Bronchial epithelial cell (primary cell): Measurements from ENCODE around the gene GALNT14. TPM values are rescaled to one million over a fixed set of nuclear protein-coding genes. Genes with fewer than 3 reads are reported as not detected.
A peak's percentile ranks its signal among the peaks of the same experiment; 100 is the strongest.

Experiments used
- DNase-seq: peaks from one replicate; pipeline ENCODE4 v3.0.0-alpha.2; 2010; ENCODE audit warnings: low read depth
- FAIRE-seq: peaks from 2 replicates; lab custom pipeline; 2011; peaks lifted over from hg19 to GRCh38; lab: Jason Lieb, UNC
- H3K27me3 ChIP-seq: 2 replicates; pipeline ENCODE4 v1.5.1; 2011; ENCODE audit warnings: low read length; ENCODE audit not compliant: control insufficient read depth, insufficient read depth
- H3K36me3 ChIP-seq: 2 replicates; pipeline ENCODE4 v1.5.1; 2011; ENCODE audit warnings: low read length; ENCODE audit not compliant: control insufficient read depth, insufficient read depth
- H3K4me3 ChIP-seq: 2 replicates; pipeline ENCODE4 v1.5.1; 2011; ENCODE audit warnings: mild to moderate bottlenecking, low read depth, low read length, control low read depth
- total RNA-seq: library from RNA; depleted of rRNA; stranded (reverse); fragments of >200 nt; gene quantifications from 2 replicates; pipeline ENCODE4 v1.2.1, GENCODE V29; 2014
- TF ChIP-seq, protein P1 (sequence below): IDR thresholded peaks from 2 replicates; pipeline ENCODE4 v1.5.1; 2011; ENCODE audit warnings: mild to moderate bottlenecking, moderate library complexity, low read length, control low read depth, inconsistent platforms; ENCODE audit not compliant: insufficient read depth, severe bottlenecking

Gene GALNT14
- total RNA-seq, 1 donor from 2014 or later, result 12.4 TPM

DNA sequence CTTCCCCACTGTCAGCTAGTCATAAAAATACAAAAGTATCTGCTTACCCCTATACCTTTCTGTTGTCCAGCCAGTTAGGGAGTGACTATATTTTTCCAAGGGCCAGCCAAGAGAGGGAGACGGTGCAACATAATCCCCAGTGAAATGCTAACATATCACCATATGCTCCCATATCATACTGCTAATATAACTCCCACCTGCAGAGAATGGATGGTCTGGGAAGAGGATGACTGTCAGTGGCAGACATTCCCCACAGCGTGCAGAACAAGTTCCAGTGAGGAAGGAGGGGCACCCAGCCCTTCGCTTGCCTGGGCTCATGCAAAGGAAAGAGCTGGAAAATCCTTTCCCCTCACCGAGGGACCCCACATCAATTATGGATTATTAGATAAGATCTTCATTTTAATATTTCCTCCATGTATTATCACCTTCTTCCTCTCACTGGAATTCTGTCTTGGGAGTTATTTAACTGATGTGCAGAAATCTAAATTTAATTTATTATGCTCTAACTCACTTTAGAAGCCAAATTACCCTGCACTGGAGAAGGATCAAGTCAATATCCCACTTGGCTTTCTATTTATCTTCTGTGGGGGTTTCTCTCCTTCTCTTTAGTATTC lies 135.6 kb downstream of the GALNT14 start:
- Histone ChIP-seq H3K36me3 (no peaks in the 10 kb centered on the region), H3K4me3 (no peak overlapping the region), H3K27me3 (no peaks in the 10 kb centered on the region)
- DNase-seq (no peak), FAIRE-seq (no peak)
- TF ChIP-seq, protein P1, sequence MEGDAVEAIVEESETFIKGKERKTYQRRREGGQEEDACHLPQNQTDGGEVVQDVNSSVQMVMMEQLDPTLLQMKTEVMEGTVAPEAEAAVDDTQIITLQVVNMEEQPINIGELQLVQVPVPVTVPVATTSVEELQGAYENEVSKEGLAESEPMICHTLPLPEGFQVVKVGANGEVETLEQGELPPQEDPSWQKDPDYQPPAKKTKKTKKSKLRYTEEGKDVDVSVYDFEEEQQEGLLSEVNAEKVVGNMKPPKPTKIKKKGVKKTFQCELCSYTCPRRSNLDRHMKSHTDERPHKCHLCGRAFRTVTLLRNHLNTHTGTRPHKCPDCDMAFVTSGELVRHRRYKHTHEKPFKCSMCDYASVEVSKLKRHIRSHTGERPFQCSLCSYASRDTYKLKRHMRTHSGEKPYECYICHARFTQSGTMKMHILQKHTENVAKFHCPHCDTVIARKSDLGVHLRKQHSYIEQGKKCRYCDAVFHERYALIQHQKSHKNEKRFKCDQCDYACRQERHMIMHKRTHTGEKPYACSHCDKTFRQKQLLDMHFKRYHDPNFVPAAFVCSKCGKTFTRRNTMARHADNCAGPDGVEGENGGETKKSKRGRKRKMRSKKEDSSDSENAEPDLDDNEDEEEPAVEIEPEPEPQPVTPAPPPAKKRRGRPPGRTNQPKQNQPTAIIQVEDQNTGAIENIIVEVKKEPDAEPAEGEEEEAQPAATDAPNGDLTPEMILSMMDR, result no peak

GRCh38 chr2:31000970-31001369 lies 137.3 kb downstream of the GALNT14 start:
- no peak for FAIRE-seq
- H3K27me3 ChIP-seq, result no peaks in the 10 kb centered on the region
- TF ChIP-seq, protein P1, result no peak
- H3K4me3 ChIP-seq, result no peak overlapping the region
- no peaks in the 10 kb centered on the region for H3K36me3 ChIP-seq
- DNase-seq, result no peak

DNA sequence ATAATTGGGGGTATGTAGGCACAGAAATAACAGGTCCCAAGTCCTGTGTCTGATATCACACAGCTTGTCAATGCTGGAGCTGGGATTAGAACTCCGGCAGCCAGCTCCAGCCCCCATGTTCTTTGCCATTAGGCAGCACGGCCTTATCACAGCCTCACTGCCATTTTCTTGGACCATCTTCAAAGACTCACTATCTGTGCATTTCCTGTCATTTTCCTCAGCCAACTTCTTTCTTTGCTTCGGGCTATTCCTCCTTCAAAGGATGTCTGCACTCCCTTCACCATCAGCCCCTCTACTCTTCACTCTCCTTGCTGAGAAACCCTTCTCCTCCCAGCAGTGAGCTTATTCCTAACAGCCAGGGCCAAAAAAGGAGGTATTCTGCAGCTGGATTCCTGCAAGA lies 139.6 kb downstream of the GALNT14 start:
- no peak for DNase-seq
- TF ChIP-seq, protein P1, result no peak
- no peak overlapping the region for H3K4me3 ChIP-seq
- FAIRE-seq, result peak; percentile 18
- H3K36me3 ChIP-seq, result no peaks in the 10 kb centered on the region
- no peaks in the 10 kb centered on the region for H3K27me3 ChIP-seq

GRCh38 chr2:30997979-30998378 lies 140.3 kb downstream of the GALNT14 start:
- no peak for DNase-seq
- no peaks in the 10 kb centered on the region for H3K36me3 ChIP-seq
- TF ChIP-seq, protein P1, result no peak
- no peak overlapping the region for H3K4me3 ChIP-seq
- no peak for FAIRE-seq
- H3K27me3 ChIP-seq, result no peaks in the 10 kb centered on the region

DNA sequence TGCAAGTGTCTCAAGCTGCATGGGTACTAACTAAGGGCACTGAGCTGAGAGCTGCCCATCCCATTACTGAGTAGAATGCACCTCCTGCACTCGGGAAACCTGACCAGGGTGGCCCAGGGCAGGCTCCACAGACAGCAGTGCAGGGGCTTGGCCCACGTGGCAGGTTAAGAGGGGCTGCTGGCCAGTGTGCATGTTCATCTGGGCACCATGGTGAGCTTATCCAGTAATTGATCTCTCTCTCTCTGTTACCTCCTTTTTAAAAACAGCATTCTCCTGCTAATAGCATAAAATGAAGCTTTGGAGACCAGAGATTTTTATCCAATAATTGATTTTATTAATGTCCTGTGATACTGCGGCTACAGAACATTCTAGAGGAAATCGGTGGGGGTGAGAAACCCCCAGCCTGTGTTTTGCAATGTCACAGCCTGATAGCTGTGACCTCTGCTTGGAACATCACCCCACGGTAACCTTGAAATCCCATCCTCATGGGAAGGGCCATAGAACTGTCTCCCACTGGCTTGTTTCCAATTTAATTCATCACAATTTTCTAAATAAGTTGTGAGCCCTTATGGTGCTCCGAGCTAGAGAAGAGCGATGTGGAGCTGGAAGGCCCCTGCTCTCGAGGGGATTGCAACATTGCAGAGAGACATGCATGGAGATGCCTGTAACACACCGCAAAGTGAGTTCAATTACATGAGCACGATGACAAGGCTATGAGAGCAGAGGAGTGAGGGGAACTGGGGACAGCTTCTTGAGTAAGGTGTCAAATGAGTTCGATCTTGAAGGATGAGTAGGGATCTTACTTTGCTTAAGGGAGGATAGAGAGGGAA lies 143.8 kb downstream of the GALNT14 start:
- DNase-seq (no peak), FAIRE-seq (no peak)
- Histone ChIP-seq H3K4me3 (no peak overlapping the region), H3K27me3 (no peaks in the 10 kb centered on the region), H3K36me3 (no peaks in the 10 kb centered on the region)
- TF ChIP-seq, protein P1, result no peak

- TF ChIP-seq, protein P1, result no peak
- H3K27me3 ChIP-seq, result no peaks in the 10 kb centered on the region
- H3K36me3 ChIP-seq, result no peaks in the 10 kb centered on the region
- H3K4me3 ChIP-seq, result no peak overlapping the region
- no peak for FAIRE-seq
- no peak for DNase-seq
These were observed 145.5 kb downstream of the GALNT14 start for GRCh38 chr2:30992781-30993180.
